HepG2 (cell line): ENCODE data around the gene TPRN. TPM values are rescaled to one million over a fixed set of nuclear protein-coding genes. Genes with fewer than 3 reads are reported as not detected.

Experiments
- DMTF1 ChIP-seq: sonication (generic); formaldehyde crosslinking; IDR thresholded peaks from 2 replicates; pipeline ENCODE4 v1.4.0; 2020; ENCODE audit warnings: mild to moderate bottlenecking, missing genetic modification reagents
- GLMP ChIP-seq: sonication (generic); formaldehyde crosslinking; IDR thresholded peaks from 2 replicates; pipeline ENCODE4 v1.9.0; 2021; ENCODE audit warnings: missing genetic modification reagents, mild to moderate bottlenecking, borderline replicate concordance
- HNF4G ChIP-seq, 2 experiments: sonication (generic) in 1 of 2; formaldehyde crosslinking in 1 of 2; IDR thresholded peaks; 2 replicates each; pipeline versions ENCODE4 v1.4.0 to v1.6.1; 2011 to 2020; ENCODE audit warnings: borderline replicate concordance in 2 of 2, low read depth in 2 of 2, mild to moderate bottlenecking in 2 of 2, low read length in 1 of 2, missing genetic modification reagents in 1 of 2, moderate library complexity in 1 of 2
- NCOA5 ChIP-seq: sonication (generic); formaldehyde crosslinking; IDR thresholded peaks from 2 replicates; pipeline ENCODE4 v1.4.0; 2020; ENCODE audit warnings: missing genetic modification reagents
- NR1H2 ChIP-seq: sonication (generic); formaldehyde crosslinking; IDR thresholded peaks from 2 replicates; pipeline ENCODE4 v1.8.1; 2022; ENCODE audit warnings: low read depth, missing genetic modification reagents, borderline replicate concordance
- PRDM4 ChIP-seq: sonication (generic); formaldehyde crosslinking; IDR thresholded peaks from 2 replicates; pipeline ENCODE4 v1.9.0; 2021; ENCODE audit warnings: missing genetic modification reagents, borderline replicate concordance
- TRIM24 ChIP-seq: sonication (generic); formaldehyde crosslinking; IDR thresholded peaks from 2 replicates; pipeline ENCODE4 v1.8.0; 2022; ENCODE audit warnings: mild to moderate bottlenecking, missing genetic modification reagents
- ZFX ChIP-seq: sonication (generic); formaldehyde crosslinking; IDR thresholded peaks from 2 replicates; pipeline ENCODE4 v1.4.0; 2020; ENCODE audit warnings: mild to moderate bottlenecking, low read depth, missing genetic modification reagents, moderate library complexity
- ZNF138 ChIP-seq: sonication (generic); formaldehyde crosslinking; IDR thresholded peaks from 2 replicates; pipeline ENCODE4 v1.5.0; 2020; ENCODE audit warnings: mild to moderate bottlenecking, low read depth, missing genetic modification reagents
- ZNF264 ChIP-seq: sonication (generic); formaldehyde crosslinking; IDR thresholded peaks from 2 replicates; pipeline ENCODE4 v1.4.0; 2020; ENCODE audit warnings: missing genetic modification reagents
- ZNF615 ChIP-seq: sonication (generic); formaldehyde crosslinking; IDR thresholded peaks from 2 replicates; pipeline ENCODE4 v1.5.0; 2020; ENCODE audit warnings: mild to moderate bottlenecking, missing genetic modification reagents, borderline replicate concordance
- polyA plus RNA-seq, 8 experiments: library from polyadenylated mRNA; depleted of rRNA in 3 of 8; stranded (reverse) in 7 of 8; unstranded in 1 of 8; fragments of >200 nt; fragmentation: Illumina TruSeq in 4 of 8; extraction: Trizol in 4 of 8; gene quantifications; 2 replicates each; pipeline versions ENCODE4 v1.2.1 to v1.2.3, GENCODE V29; 2011 to 2016; ENCODE audit warnings: low read depth in 4 of 8, missing spikeins in 1 of 8, mixed read lengths in 1 of 8; ENCODE audit not compliant: insufficient read depth in 1 of 8
- total RNA-seq, 5 experiments: library from RNA; depleted of rRNA; stranded (reverse); fragments of >200 nt; fragmentation: Illumina TruSeq; extraction: Trizol; gene quantifications; 2 replicates each; pipeline ENCODE4 v1.2.3, GENCODE V29; 2016; ENCODE audit warnings: low read depth in 1 of 5
- TF ChIP-seq, protein P1 (sequence below): sonication (generic); IDR thresholded peaks from 2 replicates; pipeline ENCODE4 v1.6.1; 2016; ENCODE audit warnings: low read depth, borderline replicate concordance

The TPRN gene
- total and polyA plus RNA-seq, 2 of the 13 experiments (the other 11 are each of a cell fraction or from before 2014, with no cell fraction given) = 10.1 to 19.2 TPM

DNA sequence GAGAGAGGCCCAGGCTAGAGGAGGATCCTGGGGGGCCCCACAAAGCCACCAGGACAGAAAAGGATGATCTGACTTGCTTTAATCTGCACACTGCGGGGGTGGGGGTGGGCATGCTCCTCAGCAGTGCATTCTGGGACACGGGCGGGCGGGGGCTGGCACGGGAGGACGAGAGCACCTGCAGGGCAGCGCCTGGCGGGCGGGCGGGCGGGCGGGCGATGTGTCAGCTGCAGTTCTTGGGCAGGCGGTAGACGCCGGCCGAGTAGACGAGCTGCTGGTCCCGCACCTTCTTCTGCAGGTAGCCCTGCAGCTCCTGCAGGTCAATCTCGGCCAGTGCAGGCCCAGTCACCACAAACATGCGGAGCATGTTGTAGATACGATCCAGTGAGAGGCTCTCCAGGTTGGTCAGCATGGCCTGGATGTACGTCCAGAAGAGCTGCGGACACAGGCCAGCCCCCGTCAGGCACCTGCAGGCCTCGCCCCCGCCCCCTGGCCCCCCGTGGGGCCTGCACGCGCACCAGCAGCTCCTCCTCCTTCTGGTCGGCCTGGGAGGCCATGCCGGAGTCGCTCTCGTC lies 25.7 kb downstream of the TPRN start (continued):
- TF ChIP-seq PRDM4 (no peak), NCOA5 (CRISPR knock-in tag) (no peak), ZFX (CRISPR knock-in tag) (no peak), ZNF264 (CRISPR knock-in tag) (no peak), GLMP (no peak), NR1H2 (no peak), ZNF615 (CRISPR knock-in tag) (no peak), DMTF1 (CRISPR knock-in tag) (no peak), ZNF138 (CRISPR knock-in tag) (no peak), TRIM24 (CRISPR knock-in tag) (no peak), HNF4G (IDR thresholded peaks at IDR 0.05; ENCODE audit: borderline replicate concordance, low read depth, low read length) (no peak), HNF4G (CRISPR knock-in tag; IDR thresholded peaks at IDR 0.05; ENCODE audit: borderline replicate concordance, low read depth) (no peak)
- TF ChIP-seq, protein P1, sequence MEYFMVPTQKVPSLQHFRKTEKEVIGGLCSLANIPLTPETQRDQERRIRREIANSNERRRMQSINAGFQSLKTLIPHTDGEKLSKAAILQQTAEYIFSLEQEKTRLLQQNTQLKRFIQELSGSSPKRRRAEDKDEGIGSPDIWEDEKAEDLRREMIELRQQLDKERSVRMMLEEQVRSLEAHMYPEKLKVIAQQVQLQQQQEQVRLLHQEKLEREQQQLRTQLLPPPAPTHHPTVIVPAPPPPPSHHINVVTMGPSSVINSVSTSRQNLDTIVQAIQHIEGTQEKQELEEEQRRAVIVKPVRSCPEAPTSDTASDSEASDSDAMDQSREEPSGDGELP = no peak
